ENCODE data around the gene SLC25A23. TPM values are rescaled to one million over a fixed set of nuclear protein-coding genes. Genes with fewer than 3 reads are reported as not detected.

Gene SLC25A23
- total RNA-seq, 4 donors from 2014 or later = 41.5 to 95.9 (median 64.0) TPM

DNA sequence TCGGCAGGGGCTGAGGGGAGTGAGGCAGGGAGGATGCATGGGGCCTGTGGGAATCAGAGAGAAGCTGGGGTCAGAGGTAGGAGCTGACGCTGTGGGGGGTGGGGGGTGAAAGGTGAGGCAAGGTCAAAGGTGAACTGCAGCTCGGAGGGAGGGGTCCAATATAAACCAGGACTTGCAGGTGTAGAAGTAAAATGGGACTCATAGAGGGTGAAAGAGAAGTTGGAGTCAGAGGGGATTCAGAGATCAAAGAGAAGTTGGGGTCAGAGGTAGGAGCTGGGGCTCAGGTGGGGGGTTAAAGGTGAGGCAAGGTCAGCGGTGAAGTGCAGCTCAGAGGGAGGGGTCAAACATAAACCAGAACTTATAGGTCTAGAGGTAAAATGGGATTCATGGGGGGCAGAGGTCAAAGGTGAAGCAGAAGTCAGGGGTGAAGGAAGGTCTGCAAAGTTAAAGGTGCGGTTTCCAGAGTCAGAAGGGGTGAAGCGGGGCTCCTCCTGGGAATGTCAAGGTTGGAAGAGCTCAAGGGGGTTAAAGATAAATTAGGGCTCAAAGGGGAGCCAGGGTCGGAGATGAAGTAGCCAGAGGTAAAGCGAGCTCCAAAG is 34.9 kb upstream of the SLC25A23 start:
- intact Hi-C loops (cut with DNase I) = no loop called here
- Histone ChIP-seq H3K9me3 (peaks cover 0 to 5% (median 0%) of the 10 kb centered on the region in 3 donors), H3K4me3 (no peak overlapping the region), H3K27ac (no peak overlapping the region), H3K4me1 (peaks cover 0 to 7% (median 0%) of the 10 kb centered on the region in 3 donors), H3K36me3 (no peaks in the 10 kb centered on the region), H3K27me3 (peaks cover 0 to 4% (median 0%) of the 10 kb centered on the region in 4 donors)
- TF ChIP-seq, protein P1, sequence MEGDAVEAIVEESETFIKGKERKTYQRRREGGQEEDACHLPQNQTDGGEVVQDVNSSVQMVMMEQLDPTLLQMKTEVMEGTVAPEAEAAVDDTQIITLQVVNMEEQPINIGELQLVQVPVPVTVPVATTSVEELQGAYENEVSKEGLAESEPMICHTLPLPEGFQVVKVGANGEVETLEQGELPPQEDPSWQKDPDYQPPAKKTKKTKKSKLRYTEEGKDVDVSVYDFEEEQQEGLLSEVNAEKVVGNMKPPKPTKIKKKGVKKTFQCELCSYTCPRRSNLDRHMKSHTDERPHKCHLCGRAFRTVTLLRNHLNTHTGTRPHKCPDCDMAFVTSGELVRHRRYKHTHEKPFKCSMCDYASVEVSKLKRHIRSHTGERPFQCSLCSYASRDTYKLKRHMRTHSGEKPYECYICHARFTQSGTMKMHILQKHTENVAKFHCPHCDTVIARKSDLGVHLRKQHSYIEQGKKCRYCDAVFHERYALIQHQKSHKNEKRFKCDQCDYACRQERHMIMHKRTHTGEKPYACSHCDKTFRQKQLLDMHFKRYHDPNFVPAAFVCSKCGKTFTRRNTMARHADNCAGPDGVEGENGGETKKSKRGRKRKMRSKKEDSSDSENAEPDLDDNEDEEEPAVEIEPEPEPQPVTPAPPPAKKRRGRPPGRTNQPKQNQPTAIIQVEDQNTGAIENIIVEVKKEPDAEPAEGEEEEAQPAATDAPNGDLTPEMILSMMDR (IDR thresholded peaks at IDR 0.05) = no peak
- TF ChIP-seq POLR2A (IDR thresholded peaks at IDR 0.05) = no peak
- WGBS, 2 donors = 72 to 82% methylated on average over 8 of the region's 8 CpGs
- DNase-seq = no peak

DNA sequence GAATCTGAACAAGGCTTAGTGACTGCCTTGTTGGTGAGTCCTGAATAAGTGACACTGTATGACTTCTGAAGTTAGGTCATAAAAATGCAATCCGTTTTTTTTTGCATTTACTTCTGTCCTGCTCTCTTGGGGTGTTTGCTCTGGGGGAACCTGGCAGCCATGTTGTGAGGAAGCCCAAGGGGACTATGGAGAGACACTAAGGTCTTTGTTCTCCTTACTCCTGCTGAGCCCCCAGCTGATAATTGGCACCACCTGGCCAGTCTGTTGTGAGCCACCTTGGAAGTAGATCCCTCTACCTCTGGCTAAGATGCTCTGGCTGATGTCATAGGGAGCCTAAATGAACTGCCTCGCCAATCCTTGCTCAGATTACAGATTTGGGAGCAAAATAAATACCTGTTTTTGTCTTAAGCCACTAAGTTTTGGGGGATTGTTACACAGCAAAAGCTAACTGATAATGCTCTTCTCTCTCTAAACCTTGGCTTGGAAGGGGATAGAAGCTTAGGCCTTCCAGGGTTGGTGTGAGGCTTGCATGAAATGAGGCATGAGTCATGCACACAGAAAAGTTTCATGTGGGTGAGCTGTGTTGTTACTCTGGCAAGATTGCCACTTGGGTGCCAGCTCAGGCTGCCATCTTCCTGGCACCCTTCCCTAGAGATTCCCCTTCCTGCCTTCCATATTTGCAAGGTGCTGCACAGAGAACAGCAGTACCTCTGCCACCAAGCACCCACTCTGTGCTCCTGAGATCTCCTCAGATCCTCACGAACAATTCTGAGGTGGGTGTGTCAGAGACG is 32.4 kb upstream of the SLC25A23 start:
- Histone ChIP-seq H3K36me3 (no peaks in the 10 kb centered on the region), H3K27ac (no peak overlapping the region), H3K9me3 (peaks cover 0 to 5% (median 0%) of the 10 kb centered on the region in 3 donors), H3K27me3 (no peaks in the 10 kb centered on the region), H3K4me3 (no peak overlapping the region), H3K4me1 (no peaks in the 10 kb centered on the region)
- no peak for DNase-seq
- TF ChIP-seq POLR2A (IDR thresholded peaks at IDR 0.05) = no peak
- TF ChIP-seq, protein P1 (IDR thresholded peaks at IDR 0.05) = no peak
- intact Hi-C loops (cut with DNase I) = no loop called here
- WGBS, 2 donors = 84 to 93% methylated on average over 1 to 2 of the region's 4 CpGs

DNA sequence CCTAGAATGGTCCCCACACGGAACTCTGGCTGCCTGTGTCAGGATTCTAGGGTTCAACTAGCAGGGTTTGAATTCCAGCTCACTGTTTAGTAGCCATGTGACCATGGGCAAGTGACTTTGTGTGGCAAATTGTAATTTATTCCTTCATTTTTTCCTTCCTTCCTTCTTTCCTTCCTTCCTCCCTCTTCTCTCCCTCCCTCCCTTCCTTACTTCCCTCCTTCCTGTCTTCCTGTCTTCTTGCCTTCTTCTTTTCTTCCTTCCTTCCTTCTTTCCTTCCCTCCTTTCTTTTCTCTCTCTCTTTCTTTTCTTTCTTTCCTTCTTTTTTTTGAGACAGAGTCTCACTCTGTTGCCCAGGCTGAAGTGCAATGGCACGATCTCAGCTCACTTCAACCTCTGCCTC is 30.5 kb upstream of the SLC25A23 start:
- intact Hi-C loops (cut with DNase I) = no loop called here
- Histone ChIP-seq H3K27ac (no peak overlapping the region), H3K9me3 (peaks cover 0 to 5% (median 0%) of the 10 kb centered on the region in 3 donors), H3K4me3 (no peak overlapping the region), H3K36me3 (no peaks in the 10 kb centered on the region), H3K27me3 (no peaks in the 10 kb centered on the region), H3K4me1 (no peaks in the 10 kb centered on the region)
- TF ChIP-seq, protein P1 (IDR thresholded peaks at IDR 0.05) = no peak
- no peak for TF ChIP-seq POLR2A (IDR thresholded peaks at IDR 0.05)
- no peak for DNase-seq
- WGBS, 2 donors = 42 to 57% methylated on average over 2 of the region's 2 CpGs

DNA sequence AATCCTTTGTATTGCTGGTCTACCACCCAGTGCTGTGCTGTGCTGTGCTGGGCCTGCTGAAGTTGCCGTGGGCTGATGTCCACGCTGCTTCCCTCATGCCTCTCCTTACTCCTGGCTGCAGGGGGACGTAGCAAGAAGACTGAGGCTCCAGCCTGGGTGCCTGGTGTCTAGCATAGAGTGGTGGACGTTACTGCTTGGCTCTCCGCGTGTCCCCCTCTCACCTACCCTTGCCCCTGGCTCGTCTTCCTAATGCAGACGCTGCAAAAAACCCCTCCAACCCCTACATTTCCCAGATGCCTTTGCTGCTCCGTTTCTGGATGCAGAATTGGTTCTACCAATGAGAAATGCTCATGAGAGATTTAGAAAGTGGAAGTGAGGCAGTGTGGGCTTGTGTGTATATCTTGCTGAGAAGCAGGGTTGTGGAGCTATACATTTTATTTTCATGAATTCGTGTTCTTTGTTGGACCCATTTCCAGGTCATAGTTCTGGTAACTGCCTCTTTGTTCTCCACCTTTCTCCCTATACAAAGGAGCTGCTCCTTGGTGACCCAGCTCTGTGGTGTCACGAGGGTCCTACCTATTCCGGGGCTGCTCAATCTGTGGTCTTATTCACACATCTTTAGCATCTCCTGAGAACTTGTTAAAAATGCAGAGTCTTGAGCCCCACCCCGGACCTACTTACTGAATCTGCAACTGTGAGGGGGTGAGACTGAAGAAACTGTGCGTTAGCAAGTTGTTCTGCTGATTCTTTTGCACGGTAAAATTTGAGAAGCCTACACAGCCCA is 29.9 kb upstream of the SLC25A23 start:
- Histone ChIP-seq H3K9me3 (peaks cover 0 to 5% (median 0%) of the 10 kb centered on the region in 3 donors), H3K4me1 (no peaks in the 10 kb centered on the region), H3K27ac (no peak overlapping the region), H3K36me3 (no peaks in the 10 kb centered on the region), H3K27me3 (no peaks in the 10 kb centered on the region), H3K4me3 (peak overlapping the region in 1 of 4 donors; percentile 2)
- intact Hi-C loops (cut with DNase I) = no loop called here
- DNase-seq = no peak
- 27 to 38% methylated on average over 12 to 13 of the region's 15 CpGs for WGBS, 2 donors
- TF ChIP-seq POLR2A (IDR thresholded peaks at IDR 0.05) = no peak
- TF ChIP-seq, protein P1 (IDR thresholded peaks at IDR 0.05) = no peak
